Suprapubic skin (tissue), 4 donors: ENCODE data around the gene SLX9.

Experiments used
- EP300 ChIP-seq: sonication (generic); formaldehyde crosslinking; IDR thresholded peaks from one replicate; pipeline ENCODE4 v1.6.1; 2017; ENCODE audit warnings: antibody characterized with exemption
- POLR2A ChIP-seq, 2 donors: fragments of 450-650 bp; IDR thresholded peaks; one replicate each; pipeline ENCODE4 v1.6.1; 2017; ENCODE audit warnings: antibody characterized with exemption in 2 of 2, mild to moderate bottlenecking in 2 of 2, moderate library complexity in 2 of 2
- POLR2AphosphoS5 ChIP-seq, 3 donors: sonication (generic); formaldehyde crosslinking; IDR thresholded peaks; one replicate each; pipeline ENCODE4 v1.6.1; 2017; ENCODE audit warnings: antibody characterized with exemption in 3 of 3
- TF ChIP-seq, protein P1 (sequence below), 2 donors: fragments of 200-600 bp in 1 of 2; fragments of 450-650 bp in 1 of 2; sonication (generic) in 1 of 2; IDR thresholded peaks; one replicate each; pipeline ENCODE4 v1.5.1; 2016 to 2019; ENCODE audit warnings: antibody characterized with exemption in 2 of 2, mild to moderate bottlenecking in 1 of 2, moderate library complexity in 1 of 2

DNA sequence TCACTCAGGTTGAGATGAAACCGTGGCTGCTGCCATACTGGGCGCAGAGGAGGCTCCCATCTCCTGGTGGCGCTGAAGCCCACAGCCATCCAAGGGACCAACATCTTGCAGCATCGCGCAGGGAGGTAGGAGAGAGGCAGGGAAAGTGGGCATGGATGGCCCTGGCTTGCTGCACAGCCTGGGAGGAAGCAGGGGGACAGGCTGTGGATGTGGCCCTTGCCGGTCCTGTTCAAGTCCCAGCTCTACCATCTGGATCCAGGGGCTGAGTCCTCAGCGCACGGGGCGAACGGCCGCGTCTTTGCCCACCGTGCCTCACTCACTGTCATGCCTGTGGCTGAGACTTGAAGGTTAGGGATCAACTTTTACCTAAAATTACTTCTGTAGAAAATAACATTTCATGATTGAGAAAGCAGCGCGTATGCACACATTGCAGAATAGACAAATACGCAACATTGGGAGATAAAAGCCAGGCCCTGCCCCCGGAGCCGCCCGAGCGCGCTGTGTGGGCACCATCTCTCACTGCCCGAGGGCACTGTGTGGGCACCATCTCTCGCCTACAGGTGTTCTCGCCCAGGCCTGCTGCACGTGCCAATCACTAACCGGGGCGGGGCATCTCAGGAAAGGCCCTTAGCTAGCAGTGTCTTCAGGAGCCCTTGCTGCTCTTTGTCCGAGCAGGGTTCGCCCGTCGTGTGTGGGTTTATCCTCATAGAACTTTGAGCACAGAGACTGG lies 11.5 kb downstream of the SLX9 start:
- TF ChIP-seq, protein P1, sequence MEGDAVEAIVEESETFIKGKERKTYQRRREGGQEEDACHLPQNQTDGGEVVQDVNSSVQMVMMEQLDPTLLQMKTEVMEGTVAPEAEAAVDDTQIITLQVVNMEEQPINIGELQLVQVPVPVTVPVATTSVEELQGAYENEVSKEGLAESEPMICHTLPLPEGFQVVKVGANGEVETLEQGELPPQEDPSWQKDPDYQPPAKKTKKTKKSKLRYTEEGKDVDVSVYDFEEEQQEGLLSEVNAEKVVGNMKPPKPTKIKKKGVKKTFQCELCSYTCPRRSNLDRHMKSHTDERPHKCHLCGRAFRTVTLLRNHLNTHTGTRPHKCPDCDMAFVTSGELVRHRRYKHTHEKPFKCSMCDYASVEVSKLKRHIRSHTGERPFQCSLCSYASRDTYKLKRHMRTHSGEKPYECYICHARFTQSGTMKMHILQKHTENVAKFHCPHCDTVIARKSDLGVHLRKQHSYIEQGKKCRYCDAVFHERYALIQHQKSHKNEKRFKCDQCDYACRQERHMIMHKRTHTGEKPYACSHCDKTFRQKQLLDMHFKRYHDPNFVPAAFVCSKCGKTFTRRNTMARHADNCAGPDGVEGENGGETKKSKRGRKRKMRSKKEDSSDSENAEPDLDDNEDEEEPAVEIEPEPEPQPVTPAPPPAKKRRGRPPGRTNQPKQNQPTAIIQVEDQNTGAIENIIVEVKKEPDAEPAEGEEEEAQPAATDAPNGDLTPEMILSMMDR (IDR thresholded peaks at IDR 0.05): no peak
- no peak for TF ChIP-seq POLR2A (IDR thresholded peaks at IDR 0.05)
- TF ChIP-seq POLR2AphosphoS5 (IDR thresholded peaks at IDR 0.05): no peak
- no peak for TF ChIP-seq EP300
